HCT116 (cell line): ENCODE measurements around the gene VIT.

ENCODE experiments used
- SIN3A ChIP-seq: IDR thresholded peaks from 2 replicates; pipeline ENCODE4 v1.6.1; 2012; ENCODE audit warnings: low read depth
- YY1 ChIP-seq: IDR thresholded peaks from 2 replicates; pipeline ENCODE4 v1.6.1; 2011; ENCODE audit warnings: low read length, low read depth, moderate library complexity, mild to moderate bottlenecking; ENCODE audit not compliant: insufficient replicate concordance; ENCODE audit errors: extremely low read depth
- TF ChIP-seq, protein P1 (sequence below), 3 experiments: fragments of 200-600 bp in 1 of 3; sonication (generic) in 1 of 3; IDR thresholded peaks in 2 of 3; conservative IDR thresholded peaks in 1 of 3; 2 replicates each; pipeline ENCODE4 v1.5.1; 2012 to 2017; ENCODE audit warnings: low read depth in 2 of 3, low read length in 2 of 3, antibody characterized with exemption in 1 of 3, borderline replicate concordance in 1 of 3, control low read depth in 1 of 3, mild to moderate bottlenecking in 1 of 3, mixed read lengths in 1 of 3, mixed run types in 1 of 3, moderate library complexity in 1 of 3; ENCODE audit not compliant: insufficient read depth in 1 of 3

DNA sequence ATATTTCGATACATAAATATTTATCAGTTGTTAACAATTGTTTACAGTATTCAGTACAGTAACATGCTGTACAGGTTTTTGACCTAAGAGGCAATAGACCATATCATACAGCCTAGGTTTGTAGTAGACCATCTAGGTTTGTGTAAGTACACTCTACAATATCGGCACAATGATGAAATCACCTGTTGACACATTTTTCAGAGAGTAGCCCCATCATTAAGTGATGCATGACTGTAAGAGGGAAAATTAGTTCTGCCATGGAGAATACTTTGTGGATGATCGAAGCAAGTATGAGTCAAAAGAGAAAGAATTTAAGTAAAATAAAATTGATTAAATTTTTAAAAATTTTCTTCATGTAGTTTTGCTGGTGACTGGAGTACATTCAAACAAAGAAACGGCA lies 32.6 kb downstream of the VIT start:
- TF ChIP-seq YY1 (no peak), SIN3A (no peak)
- TF ChIP-seq, protein P1, sequence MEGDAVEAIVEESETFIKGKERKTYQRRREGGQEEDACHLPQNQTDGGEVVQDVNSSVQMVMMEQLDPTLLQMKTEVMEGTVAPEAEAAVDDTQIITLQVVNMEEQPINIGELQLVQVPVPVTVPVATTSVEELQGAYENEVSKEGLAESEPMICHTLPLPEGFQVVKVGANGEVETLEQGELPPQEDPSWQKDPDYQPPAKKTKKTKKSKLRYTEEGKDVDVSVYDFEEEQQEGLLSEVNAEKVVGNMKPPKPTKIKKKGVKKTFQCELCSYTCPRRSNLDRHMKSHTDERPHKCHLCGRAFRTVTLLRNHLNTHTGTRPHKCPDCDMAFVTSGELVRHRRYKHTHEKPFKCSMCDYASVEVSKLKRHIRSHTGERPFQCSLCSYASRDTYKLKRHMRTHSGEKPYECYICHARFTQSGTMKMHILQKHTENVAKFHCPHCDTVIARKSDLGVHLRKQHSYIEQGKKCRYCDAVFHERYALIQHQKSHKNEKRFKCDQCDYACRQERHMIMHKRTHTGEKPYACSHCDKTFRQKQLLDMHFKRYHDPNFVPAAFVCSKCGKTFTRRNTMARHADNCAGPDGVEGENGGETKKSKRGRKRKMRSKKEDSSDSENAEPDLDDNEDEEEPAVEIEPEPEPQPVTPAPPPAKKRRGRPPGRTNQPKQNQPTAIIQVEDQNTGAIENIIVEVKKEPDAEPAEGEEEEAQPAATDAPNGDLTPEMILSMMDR (IDR thresholded peaks at IDR 0.05 in 2 of 3, conservative IDR thresholded peaks at IDR 0.05 in 1 of 3; ENCODE audit: borderline replicate concordance in 1 of 3, insufficient read depth in 1 of 3, low read depth in 2 of 3, low read length in 2 of 3), result no peak
